G401.6 (cell line): ENCODE results near the gene TINCR.

ENCODE experiments used
- FAIRE-seq: peaks from 2 replicates; lab custom pipeline; 2012; peaks lifted over from hg19 to GRCh38; lab: Jason Lieb, UNC

Gene TINCR

DNA sequence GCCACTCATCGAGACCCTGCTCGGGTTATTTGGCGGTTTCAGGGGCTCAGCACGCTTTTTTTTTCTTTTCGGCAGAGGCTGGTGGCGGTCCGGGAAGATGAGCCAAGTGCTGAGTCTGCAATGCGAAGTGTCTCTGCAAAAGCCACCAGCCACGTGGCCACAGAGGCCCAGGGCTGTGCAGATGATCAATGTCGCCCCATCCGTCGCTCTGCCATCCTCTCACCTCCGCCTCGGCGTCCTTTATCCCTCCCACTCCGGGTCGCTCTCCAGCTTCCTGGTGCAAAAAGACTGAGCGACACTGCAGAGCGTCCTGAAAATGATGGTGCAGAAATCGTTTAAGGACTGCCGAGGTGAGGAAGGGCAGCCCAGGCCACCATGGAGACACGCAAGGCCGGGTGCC is 55.0 kb downstream of the TINCR start:
- no peak for FAIRE-seq
